NCI-H128 (cell line): Measurements from ENCODE around the gene NEFH.
"Not testable (repeated sequence)": the region's sequence is repeated elsewhere in the genome, so short reads cannot be mapped to it uniquely, and the experiment has no call there.

Experiments used
- DNase-seq: peaks from one replicate; lab custom pipeline; 2025; ENCODE audit not compliant: unreplicated experiment; lab: John Stamatoyannopoulos, UW

Gene NEFH

GRCh38 chr22:29479417-29480261 lies at the start of gene NEFH:
TSS of gene NEFH (plus strand) at chr22:29480218. CDS start at chr22:29480263, 45 bp downstream.
- DNase-seq: no peak

DNA sequence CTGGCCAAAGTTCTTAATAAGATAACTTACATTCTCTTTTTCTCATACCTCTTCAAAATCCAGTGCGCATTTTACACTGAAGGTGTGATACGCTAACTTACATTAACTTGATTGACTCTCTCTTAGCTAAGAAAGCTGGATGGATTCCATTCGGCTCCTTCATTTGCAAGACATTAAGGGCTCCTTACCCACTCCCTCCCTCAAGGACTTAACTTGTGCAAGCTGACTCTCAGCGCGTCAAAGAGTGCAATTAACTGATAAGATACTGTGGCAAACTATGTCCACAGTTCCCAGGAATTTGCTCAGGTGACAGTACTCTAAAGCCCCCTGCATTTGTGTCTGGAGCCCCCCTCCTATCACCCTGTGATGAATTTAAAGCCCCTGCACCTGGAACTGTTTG lies 48.0 kb upstream of the NEFH start:
- no peak for DNase-seq

- DNase-seq: no peak
Observed at GRCh38 chr22:29433856-29434255, 46.2 kb upstream of the NEFH start.

DNA sequence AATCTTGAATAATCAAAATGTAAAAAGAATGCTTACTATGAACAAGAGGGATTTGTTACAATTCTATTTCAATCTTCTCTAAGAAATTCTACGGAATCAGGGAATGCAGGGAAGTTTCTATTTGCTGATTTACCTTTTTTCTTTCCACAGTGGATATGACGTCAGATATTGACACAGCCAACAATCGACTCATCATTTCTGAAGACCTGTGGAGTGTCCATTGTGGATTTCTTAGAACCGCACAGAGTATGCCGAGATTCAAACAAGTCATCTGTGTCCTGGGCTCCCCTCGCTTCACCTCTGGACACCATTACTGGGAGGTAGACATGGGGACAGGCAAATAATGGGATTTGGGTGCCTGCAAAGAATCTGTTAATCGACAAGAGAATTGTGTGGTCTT lies 45.7 kb upstream of the NEFH start:
- DNase-seq: no peak

- DNase-seq: no peak
Observed at GRCh38 chr22:29435236-29436136, 44.5 kb upstream of the NEFH start.

- DNase-seq: not testable (repeated sequence)
Observed at GRCh38 chr22:29438283-29438682, 41.7 kb upstream of the NEFH start, which contains the start of gene RFPL1. TSS of gene RFPL1 (plus strand) at chr22:29438583.

DNA sequence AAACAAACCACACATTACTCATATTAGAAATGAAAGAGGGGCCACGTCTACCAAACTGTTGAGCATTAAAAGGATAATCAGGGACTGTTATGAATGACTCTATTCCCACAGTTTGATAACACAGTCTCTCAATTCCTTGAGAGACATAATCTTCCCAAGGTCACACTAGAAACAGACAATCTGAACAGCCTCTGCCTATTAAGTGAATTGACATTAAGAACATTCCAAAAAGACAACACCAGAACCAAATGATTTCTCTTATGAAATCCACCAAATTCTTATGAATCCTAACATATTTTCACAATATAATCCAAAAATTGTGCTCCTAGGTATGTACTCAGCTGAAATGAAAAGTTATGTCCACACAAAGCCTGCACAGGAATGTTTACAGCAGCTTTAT lies 37.0 kb upstream of the NEFH start:
- no peak for DNase-seq

- DNase-seq: no peak
Observed at GRCh38 chr22:29443452-29443851, 36.6 kb upstream of the NEFH start.

DNA sequence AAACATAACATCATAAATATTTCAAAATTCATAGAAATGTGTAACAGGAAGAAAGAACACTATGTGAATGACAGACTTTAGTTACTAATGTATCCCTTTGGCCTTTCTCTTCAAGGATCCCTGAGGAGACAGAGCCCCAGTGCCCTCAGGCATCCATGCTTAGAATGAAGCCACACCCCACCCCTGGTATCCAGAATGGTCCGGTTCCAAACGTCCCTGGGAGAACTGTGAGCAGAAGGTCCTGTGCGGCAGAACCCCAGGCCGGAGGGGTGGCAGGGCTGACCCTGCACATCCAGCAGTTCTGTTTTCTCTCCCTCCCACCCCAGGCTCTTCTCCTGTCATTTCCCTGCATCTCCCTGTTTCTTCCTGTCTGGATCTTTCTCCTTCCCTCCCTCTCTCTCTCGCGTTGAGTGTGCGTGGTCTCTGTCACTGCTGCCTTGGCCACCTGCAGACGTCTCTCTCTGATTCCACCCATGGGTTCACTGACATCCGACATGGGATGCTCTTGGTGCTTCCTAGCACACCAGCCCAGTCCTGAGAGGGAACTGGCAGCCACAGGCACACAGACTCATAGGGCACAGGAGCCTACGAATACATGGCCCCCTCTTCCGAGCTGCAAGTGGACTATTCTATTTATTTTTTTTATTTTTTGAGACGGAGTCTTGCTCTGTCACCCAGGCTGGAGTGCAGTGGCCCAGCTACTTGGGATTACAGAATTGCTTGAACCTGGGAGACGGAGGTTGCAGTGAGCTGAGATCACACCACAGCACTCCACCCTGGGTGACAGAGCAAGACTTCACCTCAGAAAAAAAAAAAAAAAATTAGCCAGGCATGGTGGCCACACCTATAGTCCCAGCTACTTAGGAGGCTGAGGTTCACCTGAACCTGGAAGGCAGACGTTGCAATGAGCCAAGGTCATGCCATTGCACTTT lies 35.9 kb upstream of the NEFH start:
- DNase-seq: no peak

DNA sequence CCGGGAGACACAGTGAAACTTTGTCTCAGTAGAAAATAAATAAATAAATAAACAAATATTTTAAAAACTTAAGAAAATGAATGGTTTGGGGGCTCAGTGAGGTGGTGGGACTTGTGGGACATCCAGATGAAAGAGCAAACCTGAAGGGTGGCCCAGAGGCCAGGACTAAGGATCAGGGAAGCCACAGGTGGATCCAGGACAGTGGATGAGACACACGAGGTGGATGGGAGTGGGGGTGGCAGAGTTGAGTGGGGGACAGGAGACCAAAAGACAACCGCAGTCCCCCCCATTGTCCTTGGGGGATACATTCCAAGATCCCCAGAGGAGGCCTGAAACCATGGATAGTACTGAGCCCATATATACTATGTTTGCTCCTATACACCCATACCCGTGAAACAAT lies 34.5 kb upstream of the NEFH start:
- no peak for DNase-seq

GRCh38 chr22:29447906-29448305 lies 32.1 kb upstream of the NEFH start:
- no peak for DNase-seq

- DNase-seq: no peak
Observed at GRCh38 chr22:29449296-29449875, 30.6 kb upstream of the NEFH start.

- no peak for DNase-seq
Observed at GRCh38 chr22:29450222-29450621, 29.8 kb upstream of the NEFH start.

- no peak for DNase-seq
Observed at GRCh38 chr22:29451863-29452262, 28.2 kb upstream of the NEFH start.

GRCh38 chr22:29454276-29454675 lies 25.7 kb upstream of the NEFH start:
- DNase-seq: no peak

GRCh38 chr22:29456211-29456671 lies 23.8 kb upstream of the NEFH start:
- DNase-seq: no peak

DNA sequence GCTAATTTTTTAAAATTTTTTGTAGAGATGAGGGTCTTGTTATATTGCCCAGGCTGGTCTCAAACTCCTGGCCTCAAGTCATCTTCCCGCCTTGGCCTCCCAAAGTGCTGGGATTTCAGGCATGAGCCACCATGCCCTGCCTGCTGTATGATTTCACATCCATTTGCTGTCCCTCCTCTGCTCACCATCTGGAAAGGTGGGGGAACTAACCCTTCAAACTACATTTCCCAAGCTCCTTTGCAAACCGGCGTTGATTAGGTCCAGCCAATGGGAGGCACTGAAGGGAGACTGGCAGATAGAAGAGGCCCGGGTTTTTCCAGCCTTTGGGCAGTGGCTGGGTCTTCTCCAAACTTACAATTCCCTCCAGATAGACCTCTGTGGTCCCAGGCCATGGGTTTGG lies 22.3 kb upstream of the NEFH start:
- DNase-seq: no peak

GRCh38 chr22:29458551-29458950 lies 21.5 kb upstream of the NEFH start:
- no peak for DNase-seq

DNA sequence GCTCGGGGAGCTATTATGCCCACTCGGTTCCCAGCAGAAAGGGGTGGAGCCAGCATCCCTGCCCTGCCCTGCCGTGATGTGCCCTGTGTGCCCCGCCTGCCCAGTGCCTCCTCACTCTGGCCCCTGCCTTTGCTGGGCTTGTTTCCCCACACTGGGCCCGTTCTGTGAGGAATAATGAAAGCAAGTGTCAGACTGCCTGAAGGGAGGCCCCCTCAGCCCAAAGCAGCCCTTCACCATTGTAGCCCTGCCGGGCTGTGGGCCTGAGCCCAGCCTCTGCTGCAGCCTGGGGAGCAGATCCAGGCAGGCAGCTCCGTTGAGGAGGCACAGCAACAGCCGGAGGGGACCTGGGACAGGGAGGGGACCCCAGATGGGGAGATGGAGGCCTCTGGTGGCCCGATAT lies 20.2 kb upstream of the NEFH start:
- no peak for DNase-seq

GRCh38 chr22:29461263-29461662 lies 18.8 kb upstream of the NEFH start:
- DNase-seq: no peak
